Fibroblast of the aortic adventitia (primary cell): ENCODE data around the gene MGAT3. TPM values are rescaled to one million over a fixed set of nuclear protein-coding genes. Genes with fewer than 3 reads are reported as not detected.

Experiments
- DNase-seq: peaks from one replicate; pipeline ENCODE4 v3.0.0-alpha.2; 2010; ENCODE audit warnings: low read depth
- H3K4me3 ChIP-seq: 2 replicates; pipeline ENCODE4 v1.5.1; 2011; ENCODE audit warnings: low read depth, mild to moderate bottlenecking, control low read depth, low read length, moderate library complexity
- total RNA-seq: library from RNA; depleted of rRNA; stranded (reverse); fragments of >200 nt; gene quantifications from 2 replicates; pipeline ENCODE4 v1.2.3, GENCODE V29; 2012; ENCODE audit warnings: low replicate concordance
- TF ChIP-seq, protein P1 (sequence below): IDR thresholded peaks from 2 replicates; pipeline ENCODE4 v1.5.1; 2011; ENCODE audit warnings: mild to moderate bottlenecking, low read length, control low read depth, inconsistent platforms; ENCODE audit not compliant: insufficient read depth

Gene MGAT3
- total RNA-seq, 1 donor: 0.27 TPM

DNA sequence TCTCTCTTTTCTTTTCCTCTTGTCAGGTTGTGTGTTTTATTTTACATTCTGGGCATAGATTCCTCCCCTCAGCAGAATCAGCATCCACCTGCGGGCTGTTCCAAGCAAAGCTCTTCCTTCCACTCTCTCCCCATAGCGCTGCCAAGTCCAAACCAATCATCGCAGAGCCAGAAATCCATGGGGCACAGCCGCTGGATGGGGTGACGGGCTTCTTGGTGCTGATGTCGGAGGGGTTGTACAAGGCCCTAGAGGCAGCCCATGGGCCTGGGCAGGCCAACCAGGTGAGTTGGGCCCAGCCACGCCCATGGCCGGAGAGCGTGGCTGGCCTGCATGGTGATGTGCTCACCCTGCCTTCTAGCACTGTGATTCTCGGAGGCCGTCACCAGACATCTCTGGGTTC lies 35.1 kb upstream of the MGAT3 start:
- H3K4me3 ChIP-seq: no peak overlapping the region

DNA sequence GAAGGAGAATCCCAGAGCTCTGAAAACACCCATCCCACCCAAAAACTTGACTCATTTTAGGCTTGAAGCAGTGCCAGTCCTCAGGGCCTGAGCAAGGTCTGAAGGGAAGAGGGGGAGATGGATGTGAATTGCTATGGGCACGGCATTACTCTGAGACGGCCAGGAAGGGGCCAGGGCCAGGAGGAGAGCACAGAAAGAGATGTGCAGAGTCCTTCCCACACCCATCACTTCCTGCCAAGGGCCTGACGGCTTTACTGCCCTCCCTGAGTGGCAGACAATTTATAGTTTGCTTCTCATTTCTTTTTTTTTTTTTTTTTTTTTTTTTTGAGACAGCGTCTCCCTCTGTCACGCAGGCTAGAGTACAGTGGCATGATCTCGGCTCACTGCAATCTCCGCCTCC lies 34.7 kb upstream of the MGAT3 start:
- TF ChIP-seq, protein P1, sequence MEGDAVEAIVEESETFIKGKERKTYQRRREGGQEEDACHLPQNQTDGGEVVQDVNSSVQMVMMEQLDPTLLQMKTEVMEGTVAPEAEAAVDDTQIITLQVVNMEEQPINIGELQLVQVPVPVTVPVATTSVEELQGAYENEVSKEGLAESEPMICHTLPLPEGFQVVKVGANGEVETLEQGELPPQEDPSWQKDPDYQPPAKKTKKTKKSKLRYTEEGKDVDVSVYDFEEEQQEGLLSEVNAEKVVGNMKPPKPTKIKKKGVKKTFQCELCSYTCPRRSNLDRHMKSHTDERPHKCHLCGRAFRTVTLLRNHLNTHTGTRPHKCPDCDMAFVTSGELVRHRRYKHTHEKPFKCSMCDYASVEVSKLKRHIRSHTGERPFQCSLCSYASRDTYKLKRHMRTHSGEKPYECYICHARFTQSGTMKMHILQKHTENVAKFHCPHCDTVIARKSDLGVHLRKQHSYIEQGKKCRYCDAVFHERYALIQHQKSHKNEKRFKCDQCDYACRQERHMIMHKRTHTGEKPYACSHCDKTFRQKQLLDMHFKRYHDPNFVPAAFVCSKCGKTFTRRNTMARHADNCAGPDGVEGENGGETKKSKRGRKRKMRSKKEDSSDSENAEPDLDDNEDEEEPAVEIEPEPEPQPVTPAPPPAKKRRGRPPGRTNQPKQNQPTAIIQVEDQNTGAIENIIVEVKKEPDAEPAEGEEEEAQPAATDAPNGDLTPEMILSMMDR: no peak
- no peak overlapping the region for H3K4me3 ChIP-seq
- no peak for DNase-seq

More for the DNA sequence above, 35.1 kb upstream of the MGAT3 start:
- DNase-seq: no peak
- TF ChIP-seq, protein P1: no peak

DNA sequence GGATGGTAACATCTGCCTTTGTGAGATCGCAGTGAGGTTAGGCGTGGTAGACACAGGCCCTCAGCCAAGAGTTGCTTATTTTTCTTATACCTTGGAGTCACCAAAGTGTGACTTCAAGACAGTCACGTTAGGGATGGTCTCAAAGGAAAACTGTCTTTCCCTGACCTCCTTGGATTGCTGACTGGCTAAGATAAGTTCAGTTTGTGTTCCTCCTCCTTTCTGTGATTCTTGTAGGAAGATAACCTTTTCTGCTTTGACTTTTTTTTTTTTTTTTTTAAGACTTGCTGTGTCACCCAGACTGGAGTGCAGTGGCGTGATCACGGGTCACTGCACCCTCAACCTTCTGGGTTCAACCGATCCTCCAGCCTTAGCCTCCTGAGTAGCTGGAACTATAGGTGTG lies 34.1 kb upstream of the MGAT3 start:
- TF ChIP-seq, protein P1: no peak
- DNase-seq: no peak
- no peak overlapping the region for H3K4me3 ChIP-seq

DNA sequence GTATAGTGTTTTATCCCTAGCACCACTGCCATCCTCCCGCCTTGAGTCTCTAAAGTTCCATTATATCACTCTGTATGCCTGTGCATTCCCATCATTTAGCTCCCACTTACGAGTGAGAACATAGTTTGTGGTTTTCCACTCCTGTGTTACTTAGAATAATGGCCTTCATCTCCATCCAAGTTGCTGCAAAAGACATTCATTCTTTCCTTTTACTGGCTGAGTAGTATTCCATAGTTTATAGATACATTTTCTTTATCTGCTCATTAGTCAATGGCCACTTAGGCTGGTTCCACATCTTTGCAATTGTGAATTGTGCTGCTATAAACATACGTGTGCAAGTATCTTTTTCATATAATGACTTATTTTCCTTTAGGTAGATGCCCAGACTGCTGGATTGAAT lies 32.8 kb upstream of the MGAT3 start:
- TF ChIP-seq, protein P1: no peak
- no peak overlapping the region for H3K4me3 ChIP-seq
- DNase-seq: no peak

DNA sequence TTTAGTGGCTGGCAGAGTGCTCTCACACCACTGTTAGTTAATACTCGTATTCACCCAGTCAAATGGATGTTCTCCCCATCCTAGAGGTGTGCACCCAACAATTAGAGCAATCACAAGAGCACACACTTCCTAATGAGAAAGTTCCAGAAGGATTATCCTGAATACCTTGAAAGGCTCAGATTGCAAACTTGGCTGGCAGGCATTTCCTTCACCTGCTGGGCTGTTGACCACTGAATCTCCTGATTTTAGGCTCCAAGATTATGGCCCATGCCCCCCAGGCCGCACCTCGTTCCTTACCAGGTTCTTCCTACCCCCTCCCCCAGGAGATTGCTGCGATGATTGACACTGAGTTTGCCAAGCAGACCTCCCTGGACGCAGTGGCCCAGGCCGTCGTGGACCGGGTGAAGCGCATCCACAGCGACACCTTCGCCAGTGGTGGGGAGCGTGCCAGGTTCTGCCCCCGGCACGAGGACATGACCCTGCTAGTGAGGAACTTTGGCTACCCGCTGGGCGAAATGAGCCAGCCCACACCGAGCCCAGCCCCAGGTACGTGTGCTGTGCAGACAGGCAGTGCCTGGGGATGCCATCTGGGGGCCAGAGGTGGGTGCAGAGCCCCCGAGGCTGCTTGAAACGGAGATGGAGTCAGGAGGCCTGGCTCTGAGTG lies 30.3 kb upstream of the MGAT3 start:
- no peak overlapping the region for H3K4me3 ChIP-seq
- DNase-seq: no peak
- TF ChIP-seq, protein P1: no peak

DNA sequence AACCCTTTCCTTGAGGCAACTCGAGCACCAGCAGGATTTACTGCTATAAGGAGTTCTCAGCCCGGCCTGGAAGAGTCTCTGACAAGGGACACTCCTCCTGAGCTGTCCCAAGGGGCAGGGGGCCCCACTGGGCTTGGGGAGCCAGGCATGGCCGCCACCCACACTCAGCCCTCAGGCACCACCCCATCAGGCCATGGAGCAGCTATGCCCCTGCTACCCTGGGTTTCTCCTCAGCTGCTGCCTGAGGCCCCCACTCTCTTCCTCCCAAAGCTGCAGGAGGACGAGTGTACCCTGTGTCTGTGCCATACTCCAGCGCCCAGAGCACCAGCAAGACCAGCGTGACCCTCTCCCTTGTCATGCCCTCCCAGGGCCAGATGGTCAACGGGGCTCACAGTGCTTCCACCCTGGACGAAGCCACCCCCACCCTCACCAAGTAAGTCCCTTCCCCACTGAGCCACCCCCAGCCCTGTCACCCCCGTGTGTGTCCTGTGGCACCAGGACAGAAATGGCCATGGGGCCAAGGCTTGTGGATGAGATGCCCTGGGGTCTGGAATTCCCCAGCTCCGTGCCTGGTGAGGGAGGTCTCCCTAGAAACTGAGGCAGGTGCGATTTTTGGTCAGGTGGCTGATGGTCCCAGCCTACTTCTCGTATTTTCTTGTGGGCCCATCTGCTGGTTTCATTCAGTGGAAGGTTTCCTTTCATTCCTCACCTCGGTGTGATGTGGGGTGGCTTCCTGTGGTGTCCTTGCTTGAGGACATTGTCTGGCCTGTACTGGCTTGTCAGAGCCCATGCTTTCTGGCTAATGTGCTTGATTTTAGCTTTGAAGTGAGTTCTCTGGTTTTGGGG lies 28.8 kb upstream of the MGAT3 start:
- no peak overlapping the region for H3K4me3 ChIP-seq
- TF ChIP-seq, protein P1: no peak
- no peak for DNase-seq
